PC-9 (cell line): ENCODE data around the gene MCTP2. TPM values are rescaled to one million over a fixed set of nuclear protein-coding genes. Genes with fewer than 3 reads are reported as not detected.

Source experiments
- BruUV-seq: library from RNA; stranded (reverse); fragments of 400-500 nt; replicated peaks from 2 replicates; lab custom pipeline; 2021; lab: Mats Ljungman, UMichigan
- CTCF ChIA-PET: fragments of 300-600 bp; sonication (Branson Sonifier 250); formaldehyde crosslinking; loops from one replicate; lab custom pipeline; 2022; ENCODE audit warnings: antibody characterized with exemption; lab: Charles Lee
- POLR2A ChIA-PET: fragments of 300-600 bp; sonication (Branson Sonifier 250); formaldehyde crosslinking; loops from one replicate; lab custom pipeline; 2022; ENCODE audit warnings: antibody characterized with exemption; ENCODE audit not compliant: unreplicated experiment; lab: Charles Lee
- DNase-seq, 2 experiments: peaks; one replicate each; pipeline versions ENCODE4 v3.0.0 to v3.0.0-alpha.2; 2015 to 2022; ENCODE audit warnings: mixed read lengths in 1 of 2
- H2AFZ ChIP-seq: fragments of 200-600 bp; sonication (generic); 2 replicates; pipeline ENCODE4 v1.8.1; 2017; ENCODE audit warnings: antibody characterized with exemption
- H3F3A ChIP-seq: fragments of 200-600 bp; sonication (generic); 2 replicates; pipeline ENCODE4 v1.8.1; 2017; ENCODE audit warnings: antibody characterized with exemption, mild to moderate bottlenecking, low read depth; ENCODE audit not compliant: insufficient read depth
- H3K27ac ChIP-seq: fragments of 200-600 bp; sonication (generic); 2 replicates; pipeline ENCODE4 v1.6.1; 2016; ENCODE audit warnings: mixed run types
- H3K27me3 ChIP-seq: fragments of 200-600 bp; sonication (generic); 2 replicates; pipeline ENCODE4 v1.6.1; 2016; ENCODE audit warnings: low read depth, mixed run types; ENCODE audit not compliant: insufficient read depth
- H3K36me3 ChIP-seq: fragments of 200-600 bp; sonication (generic); 2 replicates; pipeline ENCODE4 v1.6.1; 2016; ENCODE audit warnings: low read depth, mixed run types
- H3K4me1 ChIP-seq: fragments of 200-600 bp; sonication (generic); replicated peaks from 2 replicates; pipeline ENCODE4 v1.6.1; 2016; ENCODE audit warnings: mixed run types; ENCODE audit not compliant: insufficient read depth
- H3K4me2 ChIP-seq: fragments of 200-600 bp; sonication (generic); 2 replicates; pipeline ENCODE4 v1.6.1; 2017; ENCODE audit warnings: mixed run types
- H3K4me3 ChIP-seq: fragments of 200-600 bp; sonication (generic); 2 replicates; pipeline ENCODE4 v1.6.1; 2016; ENCODE audit warnings: mixed run types
- H3K79me2 ChIP-seq: fragments of 200-600 bp; sonication (generic); 2 replicates; pipeline ENCODE4 v1.6.1; 2017; ENCODE audit warnings: low read depth, mixed run types
- H3K9me2 ChIP-seq: fragments of 200-600 bp; sonication (generic); 2 replicates; pipeline ENCODE4 v1.8.1; 2017; ENCODE audit warnings: mild to moderate bottlenecking; ENCODE audit not compliant: insufficient read depth
- H3K9me3 ChIP-seq: fragments of 200-600 bp; sonication (generic); 2 replicates; pipeline ENCODE4 v1.8.1; 2016; ENCODE audit warnings: low read depth; ENCODE audit not compliant: insufficient read depth
- H4K20me1 ChIP-seq: fragments of 200-600 bp; sonication (generic); 2 replicates; pipeline ENCODE4 v1.8.1; 2017; ENCODE audit not compliant: insufficient read depth
- CTCF ChIP-seq: fragments of 200-600 bp; sonication (generic); conservative IDR thresholded peaks from 2 replicates; pipeline ENCODE4 v1.6.1; 2017; ENCODE audit warnings: mixed run types, antibody characterized with exemption, mild to moderate bottlenecking, moderate library complexity
- EZH2 ChIP-seq: fragments of 200-600 bp; sonication (generic); IDR thresholded peaks from 2 replicates; pipeline ENCODE4 v1.8.0; 2017; ENCODE audit warnings: antibody characterized with exemption, low read depth
- intact Hi-C: fragments of 100-400 bp; cut with micrococcal nuclease; formaldehyde crosslinking; loops from one replicate; pipeline ENCODE4 v1.10.0; 2022; ENCODE audit not compliant: unreplicated experiment
- total RNA-seq: library from RNA; stranded (reverse); gene quantifications from 2 replicates; pipeline ENCODE4 v1.2.3, GENCODE V29; 2021

Gene MCTP2
- total RNA-seq, 1 experiment from 2014 or later = 5.7 TPM

- H3K27me3 ChIP-seq = no peaks in the 10 kb centered on the region
- no peaks in the 10 kb centered on the region for H4K20me1 ChIP-seq
- H3F3A ChIP-seq = no peaks in the 10 kb centered on the region
- intact Hi-C loops = no loop called here
- BruUV-seq = no TSS peak
- H3K9me2 ChIP-seq = no peaks in the 10 kb centered on the region
- no peaks in the 10 kb centered on the region for H3K79me2 ChIP-seq
- POLR2A ChIA-PET = no interaction called here
- no peak for DNase-seq
- no peak for TF ChIP-seq CTCF
- TF ChIP-seq EZH2 = no peak
- no peaks in the 10 kb centered on the region for H3K4me1 ChIP-seq
- CTCF ChIA-PET = no interaction called here
- no peak overlapping the region for H2AFZ ChIP-seq
- H3K4me2 ChIP-seq = no peak overlapping the region
- no peak overlapping the region for H3K4me3 ChIP-seq
- H3K36me3 ChIP-seq = no peaks in the 10 kb centered on the region
- 0 out of 2 replicates have a peak, but pooled peaks cover 4% of the 10 kb centered on the region for H3K9me3 ChIP-seq
- no peak overlapping the region for H3K27ac ChIP-seq
These were observed 24.7 kb upstream of the MCTP2 start for GRCh38 chr15:94206463-94207167.

- no TSS peak for BruUV-seq
- H3K4me3 ChIP-seq = no peak overlapping the region
- H3K36me3 ChIP-seq = no peaks in the 10 kb centered on the region
- H3K27ac ChIP-seq = no peak overlapping the region
- no peak for DNase-seq
- ChIA-PET POLR2A (no interaction called here), CTCF (no interaction called here)
- TF ChIP-seq EZH2 (no peak), CTCF (no peak)
- intact Hi-C loops = no loop called here
- no peak overlapping the region for H3K4me2 ChIP-seq
- H3F3A ChIP-seq = no peaks in the 10 kb centered on the region
- no peaks in the 10 kb centered on the region for H4K20me1 ChIP-seq
- H3K4me1 ChIP-seq = no peaks in the 10 kb centered on the region
- peaks cover 3% of the 10 kb centered on the region; the same call in 1 of the 2 replicates for H3K27me3 ChIP-seq
- no peak overlapping the region for H2AFZ ChIP-seq
- H3K9me3 ChIP-seq = no peaks in the 10 kb centered on the region
- H3K79me2 ChIP-seq = no peaks in the 10 kb centered on the region
- no peaks in the 10 kb centered on the region for H3K9me2 ChIP-seq
These were observed 19.1 kb upstream of the MCTP2 start for GRCh38 chr15:94212291-94212690.

DNA sequence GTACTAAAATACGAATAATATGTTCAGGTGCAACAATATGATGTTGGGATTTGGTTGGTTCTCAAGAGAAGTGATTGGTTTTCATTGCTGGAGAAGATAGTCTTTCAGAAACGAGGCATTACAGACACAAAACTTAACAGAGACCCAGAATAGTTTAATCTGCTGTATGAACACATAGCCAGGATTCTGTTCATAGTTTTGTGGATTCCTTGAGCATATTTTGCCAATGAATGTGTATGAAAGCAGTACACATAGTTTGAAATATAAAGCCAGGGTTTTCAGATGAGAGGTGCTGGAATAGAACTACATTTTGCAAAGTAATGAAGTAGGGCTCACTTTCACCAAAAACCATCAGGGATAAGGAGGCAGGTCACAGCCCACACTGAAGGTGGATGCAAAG lies 5.7 kb upstream of the MCTP2 start:
- no peaks in the 10 kb centered on the region for H4K20me1 ChIP-seq
- H2AFZ ChIP-seq = no peak overlapping the region
- BruUV-seq = no TSS peak
- intact Hi-C loops = no loop called here
- TF ChIP-seq CTCF (no peak), EZH2 (no peak)
- no peaks in the 10 kb centered on the region for H3K79me2 ChIP-seq
- no peak overlapping the region for H3K4me2 ChIP-seq
- peaks cover 1% of the 10 kb centered on the region; the same call in 1 of the 2 replicates for H3F3A ChIP-seq
- no peaks in the 10 kb centered on the region for H3K9me2 ChIP-seq
- no peaks in the 10 kb centered on the region for H3K9me3 ChIP-seq
- POLR2A ChIA-PET = no interaction called here
- H3K27ac ChIP-seq = no peak overlapping the region
- no peaks in the 10 kb centered on the region for H3K36me3 ChIP-seq
- H3K27me3 ChIP-seq = no peaks in the 10 kb centered on the region; the same call in 1 of the 2 replicates
- peaks cover 11% of the 10 kb centered on the region for H3K4me1 ChIP-seq
- no peak for DNase-seq
- H3K4me3 ChIP-seq = no peak overlapping the region
- CTCF ChIA-PET = no interaction called here
